H9 (cell line): ENCODE results near the gene LMAN1. TPM values are rescaled to one million over a fixed set of nuclear protein-coding genes. Genes with fewer than 3 reads are reported as not detected.

ENCODE experiments used
- DNase-seq: peaks from one replicate; pipeline ENCODE4 v3.0.0-alpha.2; 2017
- H2AFZ ChIP-seq: one replicate; pipeline ENCODE4 v1.6.1; 2013; ENCODE audit warnings: mild to moderate bottlenecking, low read length, control low read depth, moderate library complexity
- H2AK5ac ChIP-seq: 2 replicates; pipeline ENCODE4 v1.6.1; 2013; ENCODE audit warnings: low read length, control low read depth, mixed read lengths; ENCODE audit not compliant: insufficient read length
- H2BK120ac ChIP-seq: one replicate; pipeline ENCODE4 v1.6.1; 2013; ENCODE audit warnings: low read depth, mild to moderate bottlenecking, low read length, control low read depth, inconsistent platforms; ENCODE audit not compliant: poor library complexity, severe bottlenecking
- H2BK12ac ChIP-seq: 2 replicates; pipeline ENCODE4 v1.6.1; 2013; ENCODE audit warnings: low read length, control low read depth, mixed read lengths, low read depth; ENCODE audit not compliant: insufficient read length
- H2BK15ac ChIP-seq: 2 replicates; pipeline ENCODE4 v1.6.1; 2013; ENCODE audit warnings: low read depth, low read length, control low read depth
- H2BK20ac ChIP-seq: one replicate; pipeline ENCODE4 v1.6.1; 2013; ENCODE audit warnings: low read depth, mild to moderate bottlenecking, low read length, control low read depth, inconsistent platforms; ENCODE audit not compliant: poor library complexity, severe bottlenecking
- H2BK5ac ChIP-seq: 2 replicates; pipeline ENCODE4 v1.6.1; 2013; ENCODE audit warnings: low read length, control low read depth, mixed read lengths; ENCODE audit not compliant: insufficient read length
- H3K14ac ChIP-seq: 2 replicates; pipeline ENCODE4 v1.6.1; 2013; ENCODE audit warnings: low read length, control low read depth; ENCODE audit not compliant: insufficient read depth
- H3K18ac ChIP-seq: 2 replicates; pipeline ENCODE4 v1.6.1; 2013; ENCODE audit warnings: low read depth, mild to moderate bottlenecking, mixed read lengths, low read length, control low read depth; ENCODE audit not compliant: insufficient read length
- H3K23ac ChIP-seq: 2 replicates; pipeline ENCODE4 v1.6.1; 2013; ENCODE audit warnings: low read length, control low read depth, mixed read lengths, low read depth; ENCODE audit not compliant: insufficient read length
- H3K23me2 ChIP-seq: 2 replicates; pipeline ENCODE4 v1.6.1; 2013; ENCODE audit warnings: low read depth, mild to moderate bottlenecking, mixed read lengths, low read length, control low read depth; ENCODE audit not compliant: insufficient read length, poor library complexity, severe bottlenecking
- H3K27ac ChIP-seq: 2 replicates; pipeline ENCODE4 v1.5.1; 2013; ENCODE audit warnings: low read length, control low read depth, mixed read lengths, low read depth; ENCODE audit not compliant: insufficient read length
- H3K27me3 ChIP-seq: 2 replicates; pipeline ENCODE4 v1.6.1; 2013; ENCODE audit warnings: low read length, control low read depth, inconsistent platforms; ENCODE audit not compliant: insufficient read depth
- H3K4ac ChIP-seq: 2 replicates; pipeline ENCODE4 v1.6.1; 2013; ENCODE audit warnings: low read depth, mild to moderate bottlenecking, control low read depth, inconsistent platforms, low read length, moderate library complexity
- H3K4me1 ChIP-seq: 2 replicates; pipeline ENCODE4 v1.6.1; 2013; ENCODE audit warnings: low read length, control low read depth, inconsistent platforms; ENCODE audit not compliant: insufficient read depth
- H3K4me2 ChIP-seq: 2 replicates; pipeline ENCODE4 v1.6.1; 2013; ENCODE audit warnings: low read length, control low read depth, mixed read lengths; ENCODE audit not compliant: insufficient read length, insufficient read depth
- H3K56ac ChIP-seq: 2 replicates; pipeline ENCODE4 v1.6.1; 2013; ENCODE audit warnings: low read depth, mild to moderate bottlenecking, mixed read lengths, low read length, control low read depth; ENCODE audit not compliant: insufficient read length
- H3K79me1 ChIP-seq: 2 replicates; pipeline ENCODE4 v1.6.1; 2013; ENCODE audit warnings: low read depth, mild to moderate bottlenecking, moderate library complexity, low read length, control low read depth, inconsistent platforms; ENCODE audit not compliant: insufficient read depth, poor library complexity, severe bottlenecking
- H3K79me2 ChIP-seq: 2 replicates; pipeline ENCODE4 v1.6.1; 2013; ENCODE audit warnings: low read length, control low read depth, inconsistent platforms; ENCODE audit not compliant: insufficient read depth
- H3K9ac ChIP-seq: 2 replicates; pipeline ENCODE4 v1.6.1; 2013; ENCODE audit warnings: low read length, control low read depth, mixed read lengths; ENCODE audit not compliant: insufficient read length; ENCODE audit errors: extremely low read depth
- H3K9me3 ChIP-seq: one replicate; pipeline ENCODE4 v1.6.1; 2013; ENCODE audit warnings: low read depth, low read length, inconsistent platforms; ENCODE audit not compliant: control insufficient read depth
- H3T11ph ChIP-seq: one replicate; pipeline ENCODE4 v1.6.1; 2013; ENCODE audit warnings: mild to moderate bottlenecking, low read length, control low read depth, inconsistent platforms
- H4K20me1 ChIP-seq: one replicate; pipeline ENCODE4 v1.6.1; 2013; ENCODE audit not compliant: control insufficient read depth, insufficient read length, insufficient read depth
- H4K5ac ChIP-seq: 2 replicates; pipeline ENCODE4 v1.6.1; 2013; ENCODE audit warnings: low read depth, mild to moderate bottlenecking, mixed read lengths, low read length, control low read depth; ENCODE audit not compliant: insufficient read length
- H4K8ac ChIP-seq: replicated peaks from 2 replicates; pipeline ENCODE4 v1.6.1; 2013; ENCODE audit warnings: low read length, control low read depth, mixed read lengths, low read depth; ENCODE audit not compliant: insufficient read length
- H4K91ac ChIP-seq: 2 replicates; pipeline ENCODE4 v1.6.1; 2013; ENCODE audit warnings: low read depth, mild to moderate bottlenecking, moderate library complexity, mixed read lengths, low read length, control low read depth; ENCODE audit not compliant: insufficient read length
- H3K27ac Mint-ChIP-seq, 3 experiments: 2 replicates in 2 of 3; 3 replicates in 1 of 3; pipeline ENCODE4 v1.8.0; 2020 to 2021; ENCODE audit warnings: mixed read lengths in 3 of 3, mild to moderate bottlenecking in 1 of 3, moderate library complexity in 1 of 3
- H3K27me3 Mint-ChIP-seq: 2 replicates; pipeline ENCODE4 v1.8.0; 2021; ENCODE audit warnings: low read depth, mild to moderate bottlenecking, moderate library complexity, mixed read lengths
- H3K36me3 Mint-ChIP-seq, 3 experiments: 2 replicates in 2 of 3; 3 replicates in 1 of 3; pipeline ENCODE4 v1.8.0; 2020 to 2021; ENCODE audit warnings: low read depth in 3 of 3, mixed read lengths in 3 of 3; ENCODE audit not compliant: insufficient read depth in 1 of 3
- H3K4me1 Mint-ChIP-seq, 2 experiments: 2 replicates each; pipeline ENCODE4 v1.8.0; 2020; ENCODE audit warnings: mixed read lengths in 2 of 2
- H3K4me3 Mint-ChIP-seq, 2 experiments: 2 replicates in 1 of 2; 3 replicates in 1 of 2; pipeline ENCODE4 v1.8.0; 2020 to 2021; ENCODE audit warnings: mild to moderate bottlenecking in 2 of 2, mixed read lengths in 2 of 2, moderate library complexity in 1 of 2
- H3K9me3 Mint-ChIP-seq, 2 experiments: 2 replicates in 1 of 2; 3 replicates in 1 of 2; pipeline ENCODE4 v1.8.0; 2020; ENCODE audit warnings: mild to moderate bottlenecking in 2 of 2, mixed read lengths in 2 of 2, moderate library complexity in 1 of 2
- WGBS: extraction: QIAGEN DNeasy Blood & Tissue Kit; methylation state at CpG from one replicate; pipeline ENCODE4 v1.1.7; 2013; ENCODE audit warnings: missing lambda C conversion rate, low lambda C conversion rate, mixed read lengths; ENCODE audit not compliant: insufficient read length; ENCODE audit errors: extremely low coverage; 5-methylcytosine and 5-hydroxymethylcytosine counted together
- total RNA-seq: library from RNA; stranded (reverse); gene quantifications from 2 replicates; pipeline ENCODE4 v1.2.1, GENCODE V29; 2021
- TF ChIP-seq, protein P1 (sequence below): fragments of 200-600 bp; sonication (generic); conservative IDR thresholded peaks from 3 replicates; pipeline ENCODE4 v1.8.0; 2021; ENCODE audit warnings: antibody characterized with exemption, mild to moderate bottlenecking

Gene LMAN1
- total RNA-seq, 1 experiment from 2014 or later: 63.6 TPM

DNA sequence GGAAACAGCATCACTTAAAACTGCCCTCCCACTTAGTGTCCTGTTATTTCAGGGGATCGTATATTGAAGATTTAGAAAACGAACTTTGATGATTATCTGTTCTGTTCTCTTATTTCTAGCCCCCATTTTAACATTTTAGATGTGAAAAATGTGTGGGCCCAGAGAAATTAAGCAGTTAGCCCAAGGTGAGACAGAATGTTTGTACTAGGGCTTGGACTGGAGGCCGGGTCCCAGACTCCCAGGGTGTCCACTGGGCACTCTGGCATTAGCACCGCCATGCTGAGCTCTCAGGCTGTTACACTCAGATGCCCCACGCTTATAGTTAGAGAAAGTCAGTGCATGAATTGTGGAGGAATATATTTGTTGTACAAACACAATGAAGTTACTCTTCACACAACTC is 80.3 kb downstream of the LMAN1 start:
- Histone ChIP-seq H3K18ac (no peak overlapping the region), H2BK120ac (no peak overlapping the region), H3K27me3 (peaks cover 35% of the 10 kb centered on the region), H3K23ac (no peak overlapping the region), H2BK20ac (no peak overlapping the region), H2BK12ac (no peak overlapping the region), H3K23me2 (peaks cover 8% of the 10 kb centered on the region), H3K9me3 (no peaks in the 10 kb centered on the region), H3K4me1 (no peaks in the 10 kb centered on the region), H3K79me2 (no peaks in the 10 kb centered on the region), H4K91ac (no peak overlapping the region), H2AFZ (no peak overlapping the region), H3K9ac (no peak overlapping the region), H3K4me2 (no peak overlapping the region), H3K56ac (no peak overlapping the region), H3K14ac (no peak overlapping the region), H4K5ac (no peak overlapping the region), H2BK15ac (no peak overlapping the region), H3K79me1 (no peaks in the 10 kb centered on the region), H2BK5ac (no peak overlapping the region), H3K27ac (no peak overlapping the region), H3T11ph (no peak overlapping the region), H2AK5ac (no peak overlapping the region), H4K20me1 (no peaks in the 10 kb centered on the region), H4K8ac (no peak overlapping the region), H3K4ac (no peak overlapping the region)
- no peak overlapping the region for H3K4me3 Mint-ChIP-seq
- TF ChIP-seq, protein P1, sequence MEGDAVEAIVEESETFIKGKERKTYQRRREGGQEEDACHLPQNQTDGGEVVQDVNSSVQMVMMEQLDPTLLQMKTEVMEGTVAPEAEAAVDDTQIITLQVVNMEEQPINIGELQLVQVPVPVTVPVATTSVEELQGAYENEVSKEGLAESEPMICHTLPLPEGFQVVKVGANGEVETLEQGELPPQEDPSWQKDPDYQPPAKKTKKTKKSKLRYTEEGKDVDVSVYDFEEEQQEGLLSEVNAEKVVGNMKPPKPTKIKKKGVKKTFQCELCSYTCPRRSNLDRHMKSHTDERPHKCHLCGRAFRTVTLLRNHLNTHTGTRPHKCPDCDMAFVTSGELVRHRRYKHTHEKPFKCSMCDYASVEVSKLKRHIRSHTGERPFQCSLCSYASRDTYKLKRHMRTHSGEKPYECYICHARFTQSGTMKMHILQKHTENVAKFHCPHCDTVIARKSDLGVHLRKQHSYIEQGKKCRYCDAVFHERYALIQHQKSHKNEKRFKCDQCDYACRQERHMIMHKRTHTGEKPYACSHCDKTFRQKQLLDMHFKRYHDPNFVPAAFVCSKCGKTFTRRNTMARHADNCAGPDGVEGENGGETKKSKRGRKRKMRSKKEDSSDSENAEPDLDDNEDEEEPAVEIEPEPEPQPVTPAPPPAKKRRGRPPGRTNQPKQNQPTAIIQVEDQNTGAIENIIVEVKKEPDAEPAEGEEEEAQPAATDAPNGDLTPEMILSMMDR: no peak
- peaks cover 0 to 5% of the 10 kb centered on the region in 2 experiments; a peak in 1 of 5 replicates for H3K9me3 Mint-ChIP-seq
- DNase-seq: no peak
- H3K4me1 Mint-ChIP-seq: peaks cover 22 to 25% of the 10 kb centered on the region in 2 experiments
- peaks cover 99% of the 10 kb centered on the region for H3K27me3 Mint-ChIP-seq
- H3K36me3 Mint-ChIP-seq: no peaks in the 10 kb centered on the region
- no CpG with 5 or more reads among the region's 5 CpGs for WGBS
- no peak overlapping the region for H3K27ac Mint-ChIP-seq

Other genes with a start within 250 kb of the LMAN1 start
- gene SEC11C, start 219.4 kb downstream of the LMAN1 start, total RNA-seq: 35.5 and 38.0 TPM in 2 replicates
- gene GRP, start 139.1 kb downstream of the LMAN1 start, total RNA-seq: not detected in 2 replicates
- 0.37 TPM in 1 of 2 replicates, not detected in the other for gene RAX, start 85.8 kb downstream of the LMAN1 start, total RNA-seq
- gene CPLX4, start 40.6 kb downstream of the LMAN1 start, total RNA-seq: not detected in 2 replicates